GM21515 (cell line): ENCODE data around the gene RAB28.

Source experiments
- ATAC-seq: cut with Tn5 transposase; IDR thresholded peaks from one replicate; pipeline ENCODE4 v1.9.1; 2021; ENCODE audit not compliant: unreplicated experiment

Gene RAB28

GRCh38 chr4:13384055-13384454 is 100.1 kb downstream of the RAB28 start:
- ATAC-seq, result no peak

GRCh38 chr4:13378973-13379759 is 105.0 kb downstream of the RAB28 start:
- ATAC-seq, result no peak

GRCh38 chr4:13371048-13371447 is 113.1 kb downstream of the RAB28 start:
- ATAC-seq, result no peak

GRCh38 chr4:13368217-13368616 is 115.9 kb downstream of the RAB28 start:
- no peak for ATAC-seq

GRCh38 chr4:13367691-13368090 is 116.4 kb downstream of the RAB28 start:
- ATAC-seq, result no peak

- ATAC-seq, result no peak
These were observed 116.9 kb downstream of the RAB28 start for GRCh38 chr4:13367244-13367643.

GRCh38 chr4:13365195-13365594 is 118.9 kb downstream of the RAB28 start:
- no peak for ATAC-seq

GRCh38 chr4:13364653-13365052 is 119.5 kb downstream of the RAB28 start:
- no peak for ATAC-seq

- no peak for ATAC-seq
These were observed 120.0 kb downstream of the RAB28 start for GRCh38 chr4:13364172-13364571.

- no peak for ATAC-seq
These were observed 124.3 kb downstream of the RAB28 start for GRCh38 chr4:13359809-13360208.

- no peak for ATAC-seq
These were observed 128.8 kb downstream of the RAB28 start for GRCh38 chr4:13355111-13355880.

- ATAC-seq, result no peak
These were observed 135.0 kb downstream of the RAB28 start for GRCh38 chr4:13349096-13349495.

GRCh38 chr4:13348216-13348615 is 135.9 kb downstream of the RAB28 start:
- no peak for ATAC-seq

GRCh38 chr4:13347517-13348125 is 136.5 kb downstream of the RAB28 start:
- no peak for ATAC-seq

GRCh38 chr4:13344216-13344615 is 139.9 kb downstream of the RAB28 start:
- no peak for ATAC-seq

- ATAC-seq, result no peak
These were observed 143.5 kb downstream of the RAB28 start for GRCh38 chr4:13340672-13341071.

- ATAC-seq, result no peak
These were observed 152.3 kb downstream of the RAB28 start for GRCh38 chr4:13331827-13332226.

GRCh38 chr4:13329963-13330362 is 154.2 kb downstream of the RAB28 start:
- ATAC-seq, result no peak

GRCh38 chr4:13329340-13329850 is 154.7 kb downstream of the RAB28 start:
- ATAC-seq, result no peak

GRCh38 chr4:13328591-13328990 is 155.5 kb downstream of the RAB28 start:
- no peak for ATAC-seq

GRCh38 chr4:13327991-13328390 is 156.1 kb downstream of the RAB28 start:
- no peak for ATAC-seq

- ATAC-seq, result no peak
These were observed 158.4 kb downstream of the RAB28 start for GRCh38 chr4:13325744-13326143.
